Measurements from ENCODE around the gene MPO. TPM values are rescaled to one million over a fixed set of nuclear protein-coding genes. Genes with fewer than 3 reads are reported as not detected.

The MPO gene
- polyA plus RNA-seq, 1 donor: 2.4 TPM

GRCh38 chr17:58306131-58306951 lies 25.6 kb upstream of the MPO start:
- DNase-seq: no peak

- DNase-seq: no peak
Observed at GRCh38 chr17:58305626-58306025, 24.9 kb upstream of the MPO start.

GRCh38 chr17:58304750-58305486 lies 24.2 kb upstream of the MPO start:
- DNase-seq: no peak

GRCh38 chr17:58303971-58304749 lies 23.4 kb upstream of the MPO start:
- DNase-seq: no peak

DNA sequence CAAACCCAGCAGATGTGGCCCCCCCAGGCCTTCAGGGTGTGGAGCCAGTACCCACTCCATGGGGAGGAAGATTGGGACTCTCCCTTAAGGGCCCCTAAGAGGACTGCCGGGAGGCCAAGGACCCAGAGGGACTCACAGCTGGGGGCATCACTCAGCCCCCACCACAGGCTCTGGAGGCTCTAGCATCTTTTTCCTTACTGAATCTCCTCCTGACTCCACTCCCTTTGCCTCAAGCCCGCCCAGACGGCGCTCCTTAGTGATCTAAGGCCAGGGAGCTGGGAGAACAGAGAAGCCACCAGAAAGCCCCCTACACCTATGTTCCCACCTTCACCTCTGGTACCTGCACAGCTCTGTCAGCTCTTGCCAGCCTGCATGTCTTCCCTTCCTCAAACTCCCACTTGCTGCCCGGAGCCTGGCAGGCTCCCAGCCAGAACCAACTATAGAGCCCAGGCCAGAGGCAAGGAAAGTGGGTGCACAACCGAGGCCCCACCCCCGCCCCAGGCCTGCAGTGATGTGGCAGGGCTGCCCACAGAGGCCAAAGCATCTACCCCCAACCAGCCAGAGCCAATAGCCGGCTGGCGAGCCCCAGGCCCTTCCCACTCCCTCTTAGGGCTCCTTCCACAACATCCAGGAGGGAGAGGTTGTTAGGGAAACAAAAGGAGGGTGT lies 22.3 kb upstream of the MPO start:
- no peak for DNase-seq

- no peak for DNase-seq
Observed at GRCh38 chr17:58302171-58302918, 21.6 kb upstream of the MPO start.

GRCh38 chr17:58301504-58302150 lies 20.9 kb upstream of the MPO start:
- DNase-seq: no peak

DNA sequence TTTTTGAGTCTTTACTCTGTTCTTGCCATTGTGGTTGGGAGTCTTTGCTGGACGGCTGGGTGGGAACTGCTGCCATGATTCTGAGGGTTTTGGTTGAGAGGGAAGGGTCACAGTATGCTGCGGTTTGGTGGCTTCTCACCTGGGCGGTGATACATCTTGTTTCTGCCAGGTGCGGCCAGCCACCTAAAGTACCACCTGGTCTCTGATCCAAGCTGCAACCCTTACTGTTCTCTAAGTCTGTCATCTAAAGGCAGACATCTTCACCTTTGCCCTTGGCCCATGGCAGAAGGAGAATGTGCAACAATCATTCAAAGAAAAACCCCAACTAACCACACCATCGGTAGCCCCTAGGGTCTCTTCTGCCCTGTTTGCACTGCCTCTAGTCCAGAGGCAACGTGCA lies 19.6 kb upstream of the MPO start:
- DNase-seq: no peak

DNA sequence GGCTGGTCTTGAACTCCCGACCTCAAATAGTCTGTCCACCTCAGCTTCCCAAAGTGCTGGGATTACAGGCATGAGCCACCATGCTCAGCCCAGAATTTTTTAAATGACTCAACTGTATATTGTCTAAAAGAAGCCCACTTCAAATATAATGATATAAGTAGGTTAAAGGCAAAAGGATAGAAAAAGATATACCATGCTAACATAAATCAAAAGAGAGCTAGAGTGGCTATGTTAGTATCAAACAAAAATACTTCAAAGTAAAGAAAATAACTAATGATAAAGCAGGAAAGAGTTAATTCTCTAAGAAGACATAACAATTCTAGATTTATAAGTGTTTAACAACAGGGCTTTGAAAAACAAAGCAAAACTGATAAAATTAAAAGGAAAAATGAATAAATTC lies 13.3 kb upstream of the MPO start:
- no peak for DNase-seq

GRCh38 chr17:58291246-58291645 lies 10.5 kb upstream of the MPO start:
- no peak for DNase-seq

DNA sequence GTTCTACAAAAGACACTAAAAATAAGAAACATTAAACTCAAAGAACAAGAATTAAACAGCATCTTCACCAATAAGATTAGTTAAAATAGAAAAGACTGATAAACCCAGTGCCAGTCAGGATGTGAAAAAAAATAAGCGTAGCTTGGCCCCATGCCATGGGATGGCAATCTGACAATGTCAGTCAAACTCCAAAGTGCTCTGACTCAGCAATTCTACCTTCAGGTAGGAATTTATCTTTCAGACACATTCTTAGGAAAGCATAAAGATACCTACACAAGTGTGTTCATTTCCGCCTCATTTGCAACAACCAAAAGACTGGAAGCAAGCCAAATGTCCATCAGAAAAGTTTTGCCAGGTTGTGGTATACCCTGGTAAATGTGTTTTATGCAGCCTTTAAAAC lies 9.1 kb upstream of the MPO start:
- no peak for DNase-seq

DNA sequence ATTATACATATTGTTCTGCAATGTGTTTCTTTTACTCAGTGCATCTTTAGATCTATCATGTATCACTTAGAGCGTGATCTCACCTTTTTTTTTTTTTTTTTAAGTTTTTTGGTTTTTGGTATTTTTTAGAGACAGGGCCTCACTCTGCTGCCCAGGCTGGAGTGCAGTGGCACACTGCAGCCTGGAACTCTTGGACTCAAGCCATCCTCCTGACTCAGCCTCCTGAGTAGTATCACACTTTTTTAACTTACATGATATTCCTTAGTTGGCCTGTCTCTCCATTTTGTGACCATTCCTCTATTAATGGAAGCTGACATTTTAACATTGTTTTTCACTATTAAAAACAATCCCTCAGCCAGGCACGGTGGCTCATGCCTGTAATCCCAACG lies 4.7 kb upstream of the MPO start:
- DNase-seq: no peak

- DNase-seq: no peak
Observed at GRCh38 chr17:58284613-58285421, 4.1 kb upstream of the MPO start.

DNA sequence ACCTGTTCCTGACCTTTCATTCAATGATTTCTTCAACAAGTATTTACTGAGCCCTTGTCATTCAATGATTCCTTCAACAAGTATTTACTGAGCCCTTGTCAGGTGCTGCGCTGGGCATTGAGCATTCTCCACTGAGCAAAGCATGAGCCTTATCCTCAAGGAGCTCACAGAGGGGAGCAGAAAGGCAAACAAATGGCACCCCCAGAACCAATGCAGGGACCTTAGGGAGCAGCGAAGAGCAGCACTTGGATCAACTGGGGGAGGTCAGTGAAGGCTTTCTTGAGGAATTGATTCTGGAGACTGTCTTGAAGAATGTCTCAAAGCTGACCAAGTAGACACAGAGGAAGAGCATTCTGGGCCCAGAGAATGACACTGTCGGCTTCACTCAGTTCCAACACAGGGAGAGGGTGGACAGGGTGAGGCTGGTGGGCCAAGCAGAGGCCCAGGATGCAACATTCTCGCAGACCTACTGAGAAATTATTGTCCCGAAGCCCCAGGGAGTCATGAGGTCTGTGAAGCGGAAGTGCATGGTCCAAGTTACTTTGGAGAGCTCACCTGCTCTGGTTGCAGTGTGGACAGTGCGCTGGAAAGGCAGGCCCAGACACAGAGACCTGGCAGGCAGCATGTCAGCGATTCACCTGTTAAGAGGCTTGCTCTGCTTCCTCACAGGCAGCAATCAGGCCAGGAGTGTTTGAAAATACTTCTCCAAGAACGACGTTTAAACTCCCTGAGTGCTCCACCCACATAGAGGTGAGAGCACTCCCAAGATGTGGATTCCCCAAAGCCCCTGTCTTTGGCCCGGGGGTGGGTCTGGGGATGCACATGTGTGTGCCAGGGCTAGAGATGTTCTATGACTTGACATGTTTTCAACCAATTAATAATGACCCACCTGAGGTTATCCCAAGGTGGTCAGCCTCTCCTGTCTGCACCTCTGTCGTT lies 3.2 kb upstream of the MPO start:
- no peak for DNase-seq

DNA sequence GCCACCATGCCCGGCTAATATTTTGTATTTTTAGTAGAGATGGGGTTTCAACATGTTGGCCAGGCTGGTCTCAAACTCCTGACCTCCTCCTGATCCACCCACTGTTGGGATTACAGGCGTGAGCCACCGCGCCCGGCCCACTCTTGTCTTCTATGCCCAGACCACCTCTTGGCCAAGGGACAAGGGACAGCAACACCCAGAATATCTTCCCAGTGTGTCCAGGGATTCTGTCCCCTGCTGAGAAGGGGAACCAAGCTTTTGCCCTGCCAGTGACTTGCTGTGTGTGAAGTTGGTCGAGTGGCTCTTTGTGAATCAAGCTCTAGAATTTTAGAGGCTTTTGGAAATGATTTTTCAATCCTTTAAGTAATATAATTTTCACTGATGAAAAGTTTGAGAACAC lies 1.7 kb upstream of the MPO start:
- DNase-seq: no peak

- no peak for DNase-seq
Observed at GRCh38 chr17:58281511-58282011, 826 bp upstream of the MPO start.

DNA sequence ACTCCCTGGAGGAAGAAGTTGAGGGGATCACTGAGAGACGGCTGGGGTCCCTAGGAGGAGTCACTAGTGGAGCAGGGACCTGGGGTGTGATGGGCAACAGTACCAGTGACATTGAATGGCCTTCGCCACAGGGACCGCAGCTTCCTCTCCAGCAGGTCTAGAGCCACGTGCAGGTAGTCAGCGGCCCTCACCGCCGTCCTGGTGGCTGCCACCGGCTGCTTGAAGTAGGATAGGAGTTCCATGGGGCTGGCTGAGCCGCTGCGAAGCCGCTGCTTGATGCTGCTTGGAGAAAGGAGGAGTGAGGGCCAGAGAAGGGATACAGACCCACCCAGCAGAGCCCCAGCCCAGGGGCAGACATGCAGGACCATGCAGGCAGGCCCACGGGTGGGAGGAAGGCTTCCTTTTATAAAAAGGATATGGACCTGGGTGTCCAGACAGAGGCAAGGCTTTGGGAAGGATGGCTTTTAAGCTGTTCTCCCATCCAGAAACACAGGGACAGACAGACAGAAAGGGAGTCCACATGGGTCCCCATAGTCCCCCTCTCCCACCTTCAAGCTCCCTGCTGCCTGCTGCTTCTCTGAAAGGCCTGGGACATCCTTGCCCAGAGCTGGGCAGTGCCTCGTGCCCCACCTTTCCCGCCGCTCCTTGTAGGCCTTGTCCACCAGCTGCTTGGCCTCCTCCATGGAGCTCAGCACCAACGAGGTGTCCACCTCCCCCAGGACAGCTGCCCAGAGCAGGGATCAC lies 827 bp downstream of the MPO start:
- DNase-seq: no peak

Data from left kidney (tissue), 2 donors.